HG03108 (cell line): Measurements from ENCODE around the gene ZDHHC7.

Experiments used
- ATAC-seq: cut with Tn5 transposase; IDR thresholded peaks from one replicate; pipeline ENCODE4 v1.9.1; 2021; ENCODE audit warnings: moderate library complexity; ENCODE audit not compliant: unreplicated experiment

The ZDHHC7 gene

DNA sequence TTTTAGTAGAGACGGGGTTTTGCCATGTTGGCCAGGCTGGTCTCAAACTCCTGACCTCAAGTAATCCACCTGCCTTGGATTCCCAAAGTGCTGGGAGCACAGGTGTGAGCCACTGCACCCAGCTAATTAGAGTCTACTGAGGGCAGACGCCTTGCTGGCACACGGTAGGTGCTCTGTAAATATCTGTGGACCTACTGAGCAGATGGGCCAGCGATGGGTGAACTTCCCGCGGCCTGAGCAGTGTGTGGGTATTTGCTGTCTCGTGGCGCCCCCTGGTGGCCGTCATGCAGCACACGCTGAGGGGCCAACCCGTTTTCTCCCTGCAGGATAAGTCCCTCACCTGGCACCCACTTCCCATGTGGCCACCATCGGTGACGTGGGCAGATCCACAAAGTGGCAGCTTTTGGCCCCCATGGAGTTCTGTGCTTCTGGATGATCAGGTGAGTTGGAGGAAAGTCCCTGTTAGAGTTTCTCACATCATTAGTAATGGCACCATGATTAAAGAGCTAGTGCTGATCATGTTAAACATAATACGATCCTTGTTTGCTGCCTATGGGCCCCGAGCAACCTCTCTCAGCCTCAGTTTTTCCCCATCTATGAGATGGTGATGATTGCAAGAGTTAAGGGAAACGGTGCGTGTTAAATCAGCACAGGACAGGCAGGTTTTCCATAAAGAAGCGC lies 40.7 kb downstream of the ZDHHC7 start:
- peak; percentile 58 for ATAC-seq

GRCh38 chr16:84967828-84968227 lies 43.5 kb downstream of the ZDHHC7 start:
- ATAC-seq, result no peak

GRCh38 chr16:84965428-84966415 lies 45.6 kb downstream of the ZDHHC7 start:
- ATAC-seq, result no peak

GRCh38 chr16:84964386-84965128 lies 46.8 kb downstream of the ZDHHC7 start:
- ATAC-seq, result no peak

- no peak for ATAC-seq
Observed at GRCh38 chr16:84963066-84963465, 48.3 kb downstream of the ZDHHC7 start.

DNA sequence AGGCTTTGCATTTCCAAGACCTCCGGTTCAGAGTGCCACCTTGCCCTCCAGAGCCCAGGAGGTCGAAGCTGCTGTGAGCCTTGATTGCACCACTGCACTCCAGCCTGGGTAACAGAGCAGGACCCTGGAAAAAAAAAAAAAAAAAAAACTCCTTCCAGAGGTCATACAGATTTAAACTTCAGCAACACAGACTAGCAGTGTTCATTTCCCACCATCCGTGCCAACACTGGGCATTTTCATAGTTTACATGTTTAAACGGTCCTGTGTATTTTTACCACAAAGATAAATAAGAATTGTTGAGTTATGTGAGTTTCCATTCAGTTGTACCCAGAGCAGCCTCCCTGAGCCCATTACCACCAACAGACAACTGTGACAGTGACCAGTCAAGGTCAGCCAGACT lies 50.4 kb downstream of the ZDHHC7 start:
- no peak for ATAC-seq

DNA sequence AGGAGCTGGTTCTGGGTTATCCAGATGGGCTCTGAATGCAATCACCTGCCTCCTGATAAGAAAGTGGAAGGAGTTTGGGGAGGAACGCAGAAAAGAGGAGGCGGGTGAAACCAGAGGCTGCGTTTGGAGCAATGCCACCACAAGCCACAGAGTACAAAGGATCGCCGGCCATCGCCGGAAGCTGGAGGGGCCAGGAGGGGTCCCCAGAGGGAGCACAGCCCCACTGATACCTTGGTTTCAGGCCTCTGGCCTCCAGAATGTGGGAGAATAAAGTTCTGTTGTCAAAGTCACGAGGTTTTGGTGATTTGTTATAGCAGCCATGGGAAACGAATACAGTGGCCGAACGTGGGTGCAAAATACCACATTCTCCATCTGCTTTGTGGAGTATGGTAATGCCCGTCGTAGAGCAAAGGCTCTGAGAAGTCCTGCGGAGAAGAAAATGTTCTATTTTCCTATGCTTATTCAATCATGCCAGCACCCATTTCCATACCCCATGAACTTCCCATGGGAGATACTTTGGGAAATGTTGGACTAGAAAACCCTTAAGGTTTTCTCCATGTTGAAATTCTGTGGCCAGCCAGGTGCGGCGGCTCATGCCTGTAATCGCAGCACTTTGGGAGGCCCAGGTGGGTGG lies 51.4 kb downstream of the ZDHHC7 start:
- ATAC-seq, result no peak

DNA sequence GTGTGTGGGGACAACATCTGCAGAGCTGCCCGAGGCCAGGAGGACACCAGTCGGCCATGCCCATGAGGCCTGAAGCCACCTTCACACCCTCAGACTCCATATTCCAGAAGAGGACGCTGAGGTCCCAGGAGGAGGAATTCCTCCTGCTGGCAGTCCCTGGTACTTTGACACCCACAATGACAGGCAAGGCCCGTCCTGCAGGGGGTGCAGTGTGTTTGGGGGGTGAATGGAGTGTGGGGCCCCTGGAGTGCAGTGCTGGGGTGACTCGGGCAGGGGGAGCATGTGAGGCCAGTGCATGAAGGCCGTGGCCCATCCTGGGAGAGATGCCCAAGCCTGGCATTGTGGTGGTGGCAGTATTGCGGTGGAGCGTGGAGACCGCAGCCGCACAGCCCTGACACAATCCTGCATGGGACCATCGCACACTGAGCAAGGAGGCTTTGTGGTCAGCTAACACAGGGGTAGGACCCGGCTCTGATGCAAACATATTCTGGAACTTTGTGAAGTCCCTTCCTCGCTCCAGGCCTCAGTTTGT lies 52.2 kb downstream of the ZDHHC7 start:
- ATAC-seq, result no peak

- ATAC-seq, result no peak
Observed at GRCh38 chr16:84957792-84958191, 53.5 kb downstream of the ZDHHC7 start.

- no peak for ATAC-seq
Observed at GRCh38 chr16:84957192-84957591, 54.1 kb downstream of the ZDHHC7 start.

GRCh38 chr16:84955427-84955826 lies 55.9 kb downstream of the ZDHHC7 start:
- ATAC-seq, result no peak

GRCh38 chr16:84953190-84953746 lies 58.1 kb downstream of the ZDHHC7 start:
- no peak for ATAC-seq

DNA sequence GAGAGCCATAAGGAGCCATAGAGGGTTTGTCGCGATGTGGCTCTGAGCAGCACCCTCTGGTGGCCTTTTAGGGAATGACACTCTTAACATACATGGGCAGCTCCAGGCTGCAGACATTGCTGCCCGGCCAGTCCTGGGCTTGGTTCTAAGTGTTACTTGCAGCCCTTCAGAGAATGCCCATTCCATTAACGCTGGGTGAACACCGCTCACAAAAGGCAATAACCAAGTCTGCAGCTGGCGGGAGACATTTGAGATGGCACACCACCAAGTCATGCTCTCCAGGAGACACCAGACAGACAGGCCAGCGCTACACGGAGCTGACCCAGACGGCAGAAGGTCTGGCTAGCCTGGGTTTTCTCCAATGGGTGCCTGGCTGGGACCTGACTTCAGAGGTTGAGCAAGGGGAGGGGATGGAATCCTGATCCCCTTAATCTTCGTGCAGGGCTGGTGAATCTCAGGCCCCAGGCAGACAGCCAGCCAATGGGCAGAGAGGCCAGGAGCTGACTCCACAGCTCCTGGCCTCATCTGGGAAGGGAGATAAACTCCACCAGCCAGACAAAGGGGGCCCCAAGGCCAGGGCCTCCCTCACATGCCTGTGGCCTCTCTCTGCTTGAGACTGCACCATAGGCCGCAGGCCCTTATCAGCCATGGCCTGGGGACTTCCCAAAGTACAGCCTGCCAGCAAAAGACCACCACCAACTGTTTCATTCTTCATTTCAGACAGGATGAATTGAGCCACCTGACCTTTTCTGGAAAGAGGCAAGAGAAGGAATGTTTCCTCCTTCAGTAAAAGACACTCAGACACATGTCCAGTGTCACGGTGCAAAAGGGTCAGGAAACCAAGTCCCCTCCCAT lies 58.8 kb downstream of the ZDHHC7 start:
- ATAC-seq, result peak; percentile 58

GRCh38 chr16:84950906-84951305 lies 60.4 kb downstream of the ZDHHC7 start:
- ATAC-seq, result no peak

DNA sequence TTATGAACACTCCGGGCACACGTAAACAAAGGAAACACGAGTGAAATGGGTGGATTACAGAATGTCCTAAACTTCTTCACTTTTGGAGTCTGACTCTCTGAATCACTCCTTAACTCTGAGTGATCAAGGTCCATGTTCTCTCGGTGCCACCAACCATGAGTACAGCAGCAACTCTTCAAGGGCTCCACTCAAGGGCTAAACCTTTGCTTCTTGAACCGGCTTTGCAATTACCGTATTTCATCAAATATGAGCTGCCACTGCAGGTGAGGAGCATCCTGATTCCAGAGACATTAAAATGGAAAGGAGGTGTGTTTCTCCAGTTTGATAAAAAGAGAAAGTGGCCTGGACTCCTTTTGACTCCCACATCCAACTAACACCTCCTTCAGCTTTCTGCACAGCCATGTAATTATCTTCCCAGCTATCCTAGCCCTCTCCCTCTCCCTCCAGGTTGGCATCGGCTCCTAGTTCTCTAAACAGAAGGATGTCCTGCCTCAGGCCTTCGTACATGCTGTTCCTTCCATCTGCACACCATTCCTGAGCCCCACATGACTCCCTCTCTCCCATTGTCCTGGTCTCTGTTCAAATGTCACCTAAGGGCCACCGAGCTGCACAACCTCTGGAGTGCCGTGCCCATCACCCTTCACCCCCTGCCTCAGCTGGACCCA lies 61.4 kb downstream of the ZDHHC7 start:
- no peak for ATAC-seq

DNA sequence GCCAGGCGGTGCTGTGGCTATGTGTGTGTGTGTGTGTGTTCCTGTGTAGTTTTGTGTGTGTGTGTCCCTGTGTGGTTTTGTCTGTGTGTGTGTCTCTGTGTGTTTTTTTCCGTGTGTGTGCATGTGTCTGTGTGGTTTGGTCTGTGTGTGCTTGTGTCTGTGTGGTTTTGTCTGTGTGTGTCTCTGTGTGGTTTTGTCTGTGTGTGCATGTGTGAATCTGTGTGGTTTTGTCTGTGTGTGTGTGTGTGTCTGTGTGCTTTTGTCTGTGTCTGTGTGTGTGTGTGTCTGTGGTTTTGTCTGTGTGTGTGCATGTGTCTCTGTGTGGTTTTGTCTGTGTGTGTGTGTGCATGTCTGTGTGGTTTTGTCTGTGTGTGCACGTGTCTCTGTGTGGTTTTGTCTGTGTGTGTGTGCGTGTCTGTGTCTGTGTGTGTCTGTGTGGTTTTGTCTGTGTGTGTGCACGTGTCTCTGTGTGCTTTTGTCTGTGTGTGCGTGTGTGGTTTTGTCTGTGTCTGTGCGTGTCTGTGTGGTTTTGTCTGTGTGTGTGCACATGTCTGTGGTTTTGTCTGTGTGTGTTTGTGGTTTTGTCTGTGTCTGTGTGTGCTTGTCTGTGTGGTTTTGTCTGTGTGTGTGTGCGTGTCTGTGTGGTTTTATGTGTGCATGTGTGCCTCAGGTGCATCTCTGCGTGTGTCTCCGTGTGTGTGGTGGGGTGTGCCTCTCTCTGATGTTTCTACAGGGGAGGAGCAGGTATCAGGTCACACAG lies 62.3 kb downstream of the ZDHHC7 start:
- ATAC-seq, result no peak

DNA sequence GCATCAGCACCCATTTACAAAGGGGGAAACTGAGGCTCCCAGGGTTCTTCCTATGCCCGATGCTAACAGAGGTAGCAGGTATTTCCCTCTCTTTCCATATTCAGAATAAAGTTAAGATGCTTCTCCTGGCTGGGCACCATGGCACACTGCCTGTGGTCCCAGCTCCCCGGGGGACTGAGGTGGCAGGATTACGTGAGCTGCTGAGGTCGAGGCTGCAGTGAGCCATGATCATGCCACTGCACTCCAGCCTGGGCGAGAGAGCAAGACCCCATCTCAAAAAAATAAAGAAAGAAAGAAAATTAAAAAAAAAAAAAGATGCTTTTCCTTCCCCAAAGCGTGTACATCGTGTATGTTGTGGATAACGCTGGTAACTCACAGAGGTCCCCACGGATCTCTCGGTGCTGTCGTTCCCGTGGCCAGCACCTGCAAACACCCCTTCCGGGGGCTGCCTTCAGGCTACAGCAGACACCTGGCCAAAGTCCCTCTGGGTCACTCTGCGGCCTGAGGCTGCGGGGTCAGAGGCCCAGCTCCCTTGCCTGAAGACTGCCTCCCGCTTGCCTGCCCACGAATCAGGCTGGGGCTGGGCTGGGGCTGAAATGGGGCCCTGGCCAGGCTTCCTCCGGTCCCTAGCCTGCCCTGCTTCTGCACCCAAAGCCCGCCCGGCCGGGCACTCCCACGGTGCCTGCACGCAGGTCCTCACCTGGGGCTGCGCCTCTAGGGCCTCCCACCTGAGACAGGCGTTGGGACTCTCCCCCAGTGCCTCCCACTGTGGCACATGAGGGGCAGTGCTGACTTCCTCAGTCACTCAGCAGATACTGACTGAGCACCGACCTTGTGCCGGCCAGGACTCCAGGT lies 63.1 kb downstream of the ZDHHC7 start:
- no peak for ATAC-seq
